Cardiac septum (tissue), 1 donor: ENCODE results near the gene SLC37A2. TPM values are rescaled to one million over a fixed set of nuclear protein-coding genes. Genes with fewer than 3 reads are reported as not detected.

Source experiments
- DNase-seq: peaks from one replicate; pipeline ENCODE4 v3.0.0-alpha.2; 2020; ENCODE audit warnings: low spot score
- intact Hi-C: fragments of 100-400 bp; cut with DNase I; formaldehyde crosslinking; loops from one replicate; pipeline ENCODE4 v1.14.0; 2022
- total RNA-seq: library from RNA; stranded (reverse); fragmentation: NEBNext Ultra II Directional; extraction: Animal tissue kit (Norgen Biotek cat#: 25700); gene quantifications from one replicate; pipeline ENCODE4 v1.2.1, GENCODE V29; 2021
- donor health status: DM: no; HTN: no; CAD: no.

SLC37A2 gene
- total RNA-seq, 1 donor from 2014 or later, result 1.2 TPM

DNA sequence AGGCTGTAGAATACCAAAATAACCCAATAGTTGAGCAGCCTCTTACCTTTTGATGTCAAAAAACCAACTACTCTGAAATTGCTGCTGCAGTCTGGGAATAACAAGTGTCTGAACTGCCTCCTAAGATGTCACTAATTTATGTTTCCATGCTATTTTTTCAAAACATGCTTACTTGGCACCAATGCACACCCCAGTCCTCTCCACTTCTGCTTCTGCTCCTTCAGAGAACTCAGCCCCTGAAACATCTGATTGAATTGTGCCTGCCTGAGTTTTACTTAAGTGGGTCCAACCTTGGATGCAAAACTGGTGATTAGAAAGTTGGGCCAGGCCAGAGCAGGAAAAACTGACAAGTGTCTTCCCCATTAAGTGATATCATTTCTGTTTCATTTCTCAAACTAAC is 72.9 kb downstream of the SLC37A2 start:
- DNase-seq, result no peak
- intact Hi-C loops, result no loop called here

DNA sequence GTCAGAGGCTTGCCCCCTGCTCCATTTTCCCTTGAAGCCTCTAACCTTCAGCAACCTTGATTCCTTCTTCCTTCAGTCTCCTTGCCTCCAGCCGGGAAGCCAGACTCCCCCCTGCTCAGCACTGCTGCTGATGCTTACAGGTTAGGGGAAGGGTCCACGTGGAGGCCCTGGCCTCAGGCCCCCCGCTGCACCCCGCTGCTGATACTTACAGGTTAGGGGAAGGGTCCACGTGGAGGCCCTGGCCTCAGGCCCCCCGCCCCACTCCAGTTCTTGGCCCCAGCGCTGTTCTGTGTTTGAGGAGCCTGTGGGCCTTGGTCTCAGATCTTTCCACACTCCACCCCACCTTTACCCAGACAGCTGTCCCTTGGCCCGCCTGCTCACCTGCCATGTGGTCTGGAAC is 75.9 kb downstream of the SLC37A2 start:
- intact Hi-C loops, result no loop called here
- DNase-seq, result no peak

DNA sequence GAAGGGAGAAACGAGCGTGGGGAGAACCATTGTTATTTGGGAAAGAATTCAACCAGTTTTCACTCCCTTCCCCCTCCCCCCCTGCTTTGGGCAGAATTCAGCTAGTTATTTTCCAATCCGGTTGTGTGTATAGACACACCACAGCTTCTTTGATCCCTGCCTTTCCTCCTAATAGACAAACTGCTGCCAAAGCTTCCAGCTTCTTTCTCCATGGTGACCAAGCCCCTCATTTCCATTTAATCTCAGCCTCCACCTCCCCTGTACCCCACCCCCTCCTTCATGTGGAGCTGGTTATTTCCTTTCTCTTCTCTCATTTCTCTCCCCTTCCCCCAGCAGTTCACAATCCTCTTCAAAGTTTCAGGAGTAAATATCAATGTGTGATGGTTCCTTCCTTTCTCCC is 76.7 kb downstream of the SLC37A2 start:
- intact Hi-C loops, result loop anchor here (2.0 to 5.0 kb wide), 2 partner anchors 47 to 177 kb away; no protein-coding TSS in a partner anchor
- DNase-seq, result no peak

Other genes with a start within 250 kb of the SLC37A2 start
- 5.1 TPM for gene ROBO3, start 197.9 kb upstream of the SLC37A2 start, total RNA-seq
- 15.9 TPM for gene ROBO4, start 165.4 kb upstream of the SLC37A2 start, total RNA-seq
- not detected for gene HEPN1, start 144.1 kb upstream of the SLC37A2 start, total RNA-seq
- gene HEPACAM, start 127.3 kb upstream of the SLC37A2 start, total RNA-seq, result 0.11 TPM
- gene CCDC15, start 109.1 kb upstream of the SLC37A2 start, total RNA-seq, result 0.24 TPM
- 8.7 TPM for gene TMEM218, start 48.3 kb downstream of the SLC37A2 start, total RNA-seq
- 7.1 TPM for gene PKNOX2, start 101.4 kb downstream of the SLC37A2 start, total RNA-seq